Trophoblast cell (in vitro differentiated cells and primary cell): ENCODE data around the gene MMS19.
"Not testable (repeated sequence)": the region's sequence is repeated elsewhere in the genome, so short reads cannot be mapped to it uniquely, and the experiment has no call there.

Experiments
- DNase-seq, 2 donors: peaks; one replicate each; pipeline ENCODE4 v3.0.0-alpha.2; 2016
- H2AFZ ChIP-seq: 2 replicates; pipeline ENCODE4 v1.6.1; 2013; ENCODE audit warnings: low read length, moderate library complexity, mild to moderate bottlenecking; ENCODE audit not compliant: insufficient read depth, poor library complexity
- H2AK5ac ChIP-seq: 2 replicates; pipeline ENCODE4 v1.6.1; 2013; ENCODE audit warnings: mild to moderate bottlenecking, low read length
- H2BK120ac ChIP-seq: 2 replicates; pipeline ENCODE4 v1.6.1; 2013; ENCODE audit warnings: low read length, mild to moderate bottlenecking, moderate library complexity; ENCODE audit not compliant: insufficient read depth, poor library complexity
- H2BK12ac ChIP-seq: 2 replicates; pipeline ENCODE4 v1.6.1; 2013; ENCODE audit warnings: mild to moderate bottlenecking, low read length, moderate library complexity
- H2BK5ac ChIP-seq: 2 replicates; pipeline ENCODE4 v1.6.1; 2013; ENCODE audit warnings: low read length, low read depth, moderate library complexity, mild to moderate bottlenecking; ENCODE audit not compliant: poor library complexity
- H3K14ac ChIP-seq: 2 replicates; pipeline ENCODE4 v1.6.1; 2013; ENCODE audit warnings: mild to moderate bottlenecking, low read length
- H3K18ac ChIP-seq: 2 replicates; pipeline ENCODE4 v1.6.1; 2013; ENCODE audit warnings: mild to moderate bottlenecking, low read length
- H3K23ac ChIP-seq: 2 replicates; pipeline ENCODE4 v1.6.1; 2013; ENCODE audit warnings: low read length
- H3K27ac ChIP-seq: 2 replicates; pipeline ENCODE4 v1.5.1; 2013; ENCODE audit warnings: low read depth, mild to moderate bottlenecking, inconsistent platforms, low read length, moderate library complexity
- H3K27me3 ChIP-seq: 2 replicates; pipeline ENCODE4 v1.6.1; 2013; ENCODE audit warnings: inconsistent platforms, mild to moderate bottlenecking, low read length, moderate library complexity; ENCODE audit not compliant: insufficient read depth
- H3K36me3 ChIP-seq, 2 experiments: 1 replicate in 1 of 2; 2 replicates in 1 of 2; pipeline ENCODE4 v1.6.1; 2013; ENCODE audit warnings: low read length in 2 of 2, mild to moderate bottlenecking in 2 of 2, moderate library complexity in 1 of 2; ENCODE audit not compliant: insufficient read depth in 2 of 2, control insufficient read depth in 1 of 2
- H3K4ac ChIP-seq: 2 replicates; pipeline ENCODE4 v1.6.1; 2013; ENCODE audit warnings: low read depth, mild to moderate bottlenecking, low read length, moderate library complexity
- H3K4me1 ChIP-seq, 2 experiments: 1 replicate in 1 of 2; 2 replicates in 1 of 2; pipeline ENCODE4 v1.6.1; 2013; ENCODE audit warnings: low read length in 2 of 2, mild to moderate bottlenecking in 2 of 2, moderate library complexity in 1 of 2; ENCODE audit not compliant: insufficient read depth in 2 of 2, control insufficient read depth in 1 of 2
- H3K4me2 ChIP-seq: 2 replicates; pipeline ENCODE4 v1.6.1; 2013; ENCODE audit warnings: inconsistent platforms, mild to moderate bottlenecking, low read length, moderate library complexity
- H3K4me3 ChIP-seq: 2 replicates; pipeline ENCODE4 v1.5.1; 2013; ENCODE audit warnings: mild to moderate bottlenecking, low read depth, low read length, inconsistent platforms
- H3K79me1 ChIP-seq: one replicate; pipeline ENCODE4 v1.6.1; 2013; ENCODE audit warnings: low read length
- H3K79me2 ChIP-seq: 2 replicates; pipeline ENCODE4 v1.6.1; 2013; ENCODE audit warnings: low read length, mild to moderate bottlenecking; ENCODE audit not compliant: control insufficient read depth, insufficient read depth, poor library complexity
- H3K9ac ChIP-seq: 2 replicates; pipeline ENCODE4 v1.6.1; 2013; ENCODE audit warnings: mild to moderate bottlenecking, low read length
- H3K9me3 ChIP-seq: 2 replicates; pipeline ENCODE4 v1.6.1; 2013; ENCODE audit warnings: low read depth, mild to moderate bottlenecking, control low read depth, inconsistent platforms, low read length; ENCODE audit not compliant: insufficient read depth
- H4K12ac ChIP-seq: 2 replicates; pipeline ENCODE4 v1.6.1; 2013; ENCODE audit warnings: low read depth, mild to moderate bottlenecking, low read length, moderate library complexity
- H4K8ac ChIP-seq: 2 replicates; pipeline ENCODE4 v1.6.1; 2013; ENCODE audit warnings: low read depth, mild to moderate bottlenecking, low read length, moderate library complexity
- H4K91ac ChIP-seq: one replicate; pipeline ENCODE4 v1.6.1; 2013; ENCODE audit warnings: low read depth, mild to moderate bottlenecking, low read length, moderate library complexity
- WGBS: extraction: QIAGEN DNeasy Blood & Tissue Kit; methylation state at CpG from one replicate; pipeline ENCODE4 v1.1.7; 2013; ENCODE audit warnings: missing lambda C conversion rate; ENCODE audit not compliant: insufficient read length, insufficient coverage; ENCODE audit errors: extremely low coverage; 5-methylcytosine and 5-hydroxymethylcytosine counted together

The MMS19 gene

GRCh38 chr10:97479939-97480338 lies 18.3 kb downstream of the MMS19 start:
- DNase-seq, result no peak
- Histone ChIP-seq H3K36me3 (peaks cover 23 to 44% of the 10 kb centered on the region in 2 experiments), H3K23ac (no peak overlapping the region), H4K8ac (no peak overlapping the region), H3K9ac (no peak overlapping the region), H3K4me2 (no peak overlapping the region), H2AFZ (no peak overlapping the region), H3K9me3 (no peaks in the 10 kb centered on the region), H3K79me2 (no peaks in the 10 kb centered on the region), H2BK5ac (no peak overlapping the region), H3K27me3 (no peaks in the 10 kb centered on the region), H2BK120ac (no peak overlapping the region), H4K12ac (no peak overlapping the region), H3K14ac (no peak overlapping the region), H3K4me1 (no peaks in the 10 kb centered on the region), H3K27ac (no peak overlapping the region), H3K4me3 (no peak overlapping the region), H3K79me1 (no peaks in the 10 kb centered on the region), H3K18ac (peak overlapping the region; percentile 56), H4K91ac (no peak overlapping the region), H3K4ac (no peak overlapping the region), H2BK12ac (no peak overlapping the region), H2AK5ac (no peak overlapping the region)
- no CpG with 5 or more reads among the region's 9 CpGs for WGBS

GRCh38 chr10:97479410-97479809 lies 18.8 kb downstream of the MMS19 start:
- not testable (repeated sequence) for DNase-seq, H3K79me1 ChIP-seq, H4K91ac ChIP-seq, H3K23ac ChIP-seq, H3K4me1 ChIP-seq, H3K4me2 ChIP-seq, H3K27me3 ChIP-seq, H3K9ac ChIP-seq, H2BK12ac ChIP-seq, H2AK5ac ChIP-seq, H3K18ac ChIP-seq, H3K27ac ChIP-seq, H4K8ac ChIP-seq, H2BK5ac ChIP-seq, H4K12ac ChIP-seq, H3K4me3 ChIP-seq, H3K14ac ChIP-seq, H3K4ac ChIP-seq, H2AFZ ChIP-seq, H3K9me3 ChIP-seq, H2BK120ac ChIP-seq, H3K79me2 ChIP-seq
- peaks cover 23 to 45% of the 10 kb centered on the region in 2 experiments for H3K36me3 ChIP-seq
- WGBS, result no CpG with 5 or more reads among the region's 4 CpGs

GRCh38 chr10:97475936-97476594 lies 22.2 kb downstream of the MMS19 start:
- Histone ChIP-seq H3K14ac (no peak overlapping the region), H3K79me1 (no peaks in the 10 kb centered on the region), H3K4ac (no peak overlapping the region), H3K79me2 (no peaks in the 10 kb centered on the region), H2AK5ac (no peak overlapping the region), H3K9me3 (no peaks in the 10 kb centered on the region), H4K8ac (no peak overlapping the region), H3K4me2 (no peak overlapping the region), H4K91ac (no peak overlapping the region), H2BK5ac (no peak overlapping the region), H3K9ac (no peak overlapping the region), H3K23ac (no peak overlapping the region), H2BK120ac (no peak overlapping the region), H3K27me3 (no peaks in the 10 kb centered on the region), H2AFZ (no peak overlapping the region), H3K27ac (no peak overlapping the region), H2BK12ac (no peak overlapping the region), H3K36me3 (peaks cover 32 to 56% of the 10 kb centered on the region in 2 experiments), H3K4me3 (no peak overlapping the region), H4K12ac (no peak overlapping the region), H3K18ac (no peak overlapping the region), H3K4me1 (no peaks in the 10 kb centered on the region)
- peak; percentile 37 to 47 for DNase-seq
- no CpG with 5 or more reads among the region's 2 CpGs for WGBS

- Histone ChIP-seq H3K23ac (no peak overlapping the region), H3K9ac (no peak overlapping the region), H3K4me3 (no peak overlapping the region), H3K27me3 (no peaks in the 10 kb centered on the region), H3K4me2 (no peak overlapping the region), H2BK12ac (no peak overlapping the region), H2AK5ac (no peak overlapping the region), H2AFZ (no peak overlapping the region), H3K4me1 (no peaks in the 10 kb centered on the region), H4K91ac (no peak overlapping the region), H3K27ac (no peak overlapping the region), H3K36me3 (peaks cover 30 to 58% of the 10 kb centered on the region in 2 experiments), H3K14ac (no peak overlapping the region), H2BK5ac (no peak overlapping the region), H3K79me2 (no peaks in the 10 kb centered on the region), H4K8ac (no peak overlapping the region), H3K4ac (no peak overlapping the region), H2BK120ac (no peak overlapping the region), H3K9me3 (no peaks in the 10 kb centered on the region), H3K18ac (no peak overlapping the region), H4K12ac (no peak overlapping the region), H3K79me1 (no peaks in the 10 kb centered on the region)
- DNase-seq, result no peak
- no CpG with 5 or more reads among the region's 4 CpGs for WGBS
Measured at GRCh38 chr10:97474918-97475317, 23.3 kb downstream of the MMS19 start.
